WTC11 (cell line): ENCODE results near the gene ADCY6. TPM values are rescaled to one million over a fixed set of nuclear protein-coding genes. Genes with fewer than 3 reads are reported as not detected.

Source experiments
- ATAC-seq: fragments of 200-7000 bp; cut with Tn5 transposase; 2 replicates; pipeline ENCODE4 v1.10.0; 2021; ENCODE audit warnings: mild to moderate bottlenecking, moderate library complexity
- CTCF ChIA-PET: fragments of 300-600 bp; sonication (Branson Sonifier 250); formaldehyde crosslinking; loops from one replicate; lab custom pipeline; 2021; ENCODE audit warnings: antibody characterized with exemption; lab: Charles Lee
- POLR2A ChIA-PET: fragments of 350-600 bp; sonication (Branson Sonifier 250); formaldehyde crosslinking; loops from one replicate; lab custom pipeline; 2021; ENCODE audit warnings: antibody characterized with exemption; lab: Charles Lee
- DNase-seq: peaks from one replicate; pipeline ENCODE4 v3.0.0; 2021; ENCODE audit warnings: low spot score
- H3K27ac Mint-ChIP-seq: 2 replicates; pipeline ENCODE4 v1.8.0; 2021; ENCODE audit warnings: mixed read lengths
- H3K27me3 Mint-ChIP-seq: 2 replicates; pipeline ENCODE4 v1.8.0; 2021; ENCODE audit warnings: low read depth, mild to moderate bottlenecking, moderate library complexity, mixed read lengths
- H3K36me3 Mint-ChIP-seq: 2 replicates; pipeline ENCODE4 v1.8.0; 2021; ENCODE audit warnings: mixed read lengths
- H3K4me1 Mint-ChIP-seq: 2 replicates; pipeline ENCODE4 v1.8.0; 2022; ENCODE audit warnings: mixed read lengths
- H3K4me3 Mint-ChIP-seq: 2 replicates; pipeline ENCODE4 v1.8.0; 2021; ENCODE audit warnings: mild to moderate bottlenecking, moderate library complexity, mixed read lengths
- H3K9me3 Mint-ChIP-seq: 2 replicates; pipeline ENCODE4 v1.8.0; 2021; ENCODE audit warnings: mixed read lengths
- CBFB ChIP-seq: sonication (generic); formaldehyde crosslinking; IDR thresholded peaks from 2 replicates; pipeline ENCODE4 v1.8.1; 2022; ENCODE audit warnings: mild to moderate bottlenecking, low read depth, missing genetic modification reagents
- CREM ChIP-seq: sonication (generic); formaldehyde crosslinking; IDR thresholded peaks from 2 replicates; pipeline ENCODE4 v1.8.1; 2022; ENCODE audit warnings: mild to moderate bottlenecking, missing genetic modification reagents, moderate library complexity
- ETV6 ChIP-seq: sonication (generic); formaldehyde crosslinking; IDR thresholded peaks from 2 replicates; pipeline ENCODE4 v1.8.1; 2022; ENCODE audit warnings: mild to moderate bottlenecking, missing genetic modification reagents
- KAT7 ChIP-seq: sonication (generic); formaldehyde crosslinking; IDR thresholded peaks from 2 replicates; pipeline ENCODE4 v1.8.1; 2023; ENCODE audit warnings: missing genetic modification reagents, mild to moderate bottlenecking, borderline replicate concordance
- MYBL2 ChIP-seq: sonication (generic); formaldehyde crosslinking; IDR thresholded peaks from 2 replicates; pipeline ENCODE4 v1.8.1; 2023; ENCODE audit warnings: mild to moderate bottlenecking, moderate library complexity, missing genetic modification reagents
- NFE2L1 ChIP-seq: sonication (generic); formaldehyde crosslinking; IDR thresholded peaks from 2 replicates; pipeline ENCODE4 v1.8.1; 2023; ENCODE audit warnings: missing genetic modification reagents
- SP1 ChIP-seq: sonication (generic); formaldehyde crosslinking; conservative IDR thresholded peaks from 2 replicates; pipeline ENCODE4 v1.8.1; 2022; ENCODE audit warnings: missing genetic modification reagents
- ZNF423 ChIP-seq: fragments of 250-450 bp; sonication (Bioruptor Pico); IDR thresholded peaks from 2 replicates; pipeline ENCODE4 v2.1.2; 2022; ENCODE audit warnings: mild to moderate bottlenecking, moderate library complexity
- total RNA-seq: library from RNA; stranded (reverse); gene quantifications from 3 replicates; pipeline ENCODE4 v1.2.3, GENCODE V29; 2021
- TF ChIP-seq, protein P1 (sequence below): fragments of 200-600 bp; IDR thresholded peaks from 2 replicates; pipeline ENCODE4 v1.8.0; 2022; ENCODE audit warnings: antibody characterized with exemption
- TF ChIP-seq, protein P2 (sequence below): sonication (generic); formaldehyde crosslinking; IDR thresholded peaks from 2 replicates; pipeline ENCODE4 v1.8.1; 2023; ENCODE audit warnings: mild to moderate bottlenecking, missing genetic modification reagents, moderate library complexity
- TF ChIP-seq, protein P3 (sequence below): sonication (generic); formaldehyde crosslinking; IDR thresholded peaks from 2 replicates; pipeline ENCODE4 v1.8.0; 2023; ENCODE audit warnings: missing genetic modification reagents
- TF ChIP-seq, protein P4 (sequence below): sonication (generic); formaldehyde crosslinking; IDR thresholded peaks from 2 replicates; pipeline ENCODE4 v1.8.1; 2023; ENCODE audit warnings: mild to moderate bottlenecking, moderate library complexity, missing genetic modification reagents
- TF ChIP-seq, protein P5 (sequence below): fragments of 250-450 bp; sonication (Bioruptor Pico); conservative IDR thresholded peaks from 2 replicates; pipeline ENCODE4 v1.9.0; 2021; ENCODE audit warnings: mild to moderate bottlenecking
- TF ChIP-seq, protein P6 (sequence below): sonication (generic); formaldehyde crosslinking; IDR thresholded peaks from 2 replicates; pipeline ENCODE4 v1.8.0; 2022; ENCODE audit warnings: mild to moderate bottlenecking, missing genetic modification reagents

ADCY6 gene
- total RNA-seq, 1 experiment from 2014 or later: 12.8 TPM

DNA sequence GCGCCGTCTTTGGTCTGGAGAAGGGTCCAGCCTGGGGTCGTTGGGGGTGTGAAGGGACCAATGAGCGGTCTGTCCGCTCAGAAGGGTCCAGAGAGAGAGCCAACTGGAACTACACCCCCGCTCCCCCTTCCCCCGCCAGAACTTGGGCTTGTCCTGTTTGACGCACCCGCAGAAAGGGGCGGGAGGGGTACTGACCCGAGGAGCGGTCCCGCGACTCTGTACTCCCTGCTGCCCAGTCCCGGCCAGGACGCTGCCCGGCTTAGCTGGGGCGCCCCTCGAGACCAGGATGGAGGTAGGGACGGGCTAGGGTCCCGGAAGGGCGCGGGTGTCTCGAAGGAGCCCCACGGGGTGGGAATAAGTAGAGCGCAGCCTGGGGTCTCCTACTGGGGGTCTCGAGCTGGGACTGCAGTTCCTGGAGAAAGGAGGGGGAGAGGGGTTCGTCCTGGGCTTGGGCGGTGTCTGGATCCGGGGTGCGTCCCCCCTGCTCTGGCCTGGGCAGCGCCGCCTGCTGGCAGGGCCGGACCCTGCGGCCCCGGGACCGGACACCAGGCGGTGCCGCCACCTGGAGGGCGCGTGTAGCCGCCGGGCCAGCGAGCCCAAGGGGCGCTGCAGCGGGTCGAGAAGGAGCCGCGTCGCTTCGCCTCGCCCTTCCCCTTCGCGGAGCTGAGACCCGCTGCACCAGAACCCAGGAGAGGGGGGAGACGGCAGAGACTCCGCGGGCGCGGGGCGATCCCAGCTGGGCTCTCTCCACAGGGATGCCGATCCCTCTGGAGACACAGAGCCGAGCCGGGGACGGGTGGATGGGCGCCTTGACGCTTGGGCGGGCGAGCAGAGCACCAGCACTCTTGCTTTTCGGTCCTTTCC, 25.6 kb upstream of the ADCY6 start (continued):
- TF ChIP-seq, protein P1, sequence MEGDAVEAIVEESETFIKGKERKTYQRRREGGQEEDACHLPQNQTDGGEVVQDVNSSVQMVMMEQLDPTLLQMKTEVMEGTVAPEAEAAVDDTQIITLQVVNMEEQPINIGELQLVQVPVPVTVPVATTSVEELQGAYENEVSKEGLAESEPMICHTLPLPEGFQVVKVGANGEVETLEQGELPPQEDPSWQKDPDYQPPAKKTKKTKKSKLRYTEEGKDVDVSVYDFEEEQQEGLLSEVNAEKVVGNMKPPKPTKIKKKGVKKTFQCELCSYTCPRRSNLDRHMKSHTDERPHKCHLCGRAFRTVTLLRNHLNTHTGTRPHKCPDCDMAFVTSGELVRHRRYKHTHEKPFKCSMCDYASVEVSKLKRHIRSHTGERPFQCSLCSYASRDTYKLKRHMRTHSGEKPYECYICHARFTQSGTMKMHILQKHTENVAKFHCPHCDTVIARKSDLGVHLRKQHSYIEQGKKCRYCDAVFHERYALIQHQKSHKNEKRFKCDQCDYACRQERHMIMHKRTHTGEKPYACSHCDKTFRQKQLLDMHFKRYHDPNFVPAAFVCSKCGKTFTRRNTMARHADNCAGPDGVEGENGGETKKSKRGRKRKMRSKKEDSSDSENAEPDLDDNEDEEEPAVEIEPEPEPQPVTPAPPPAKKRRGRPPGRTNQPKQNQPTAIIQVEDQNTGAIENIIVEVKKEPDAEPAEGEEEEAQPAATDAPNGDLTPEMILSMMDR: peak; percentile 92
- TF ChIP-seq, protein P2, sequence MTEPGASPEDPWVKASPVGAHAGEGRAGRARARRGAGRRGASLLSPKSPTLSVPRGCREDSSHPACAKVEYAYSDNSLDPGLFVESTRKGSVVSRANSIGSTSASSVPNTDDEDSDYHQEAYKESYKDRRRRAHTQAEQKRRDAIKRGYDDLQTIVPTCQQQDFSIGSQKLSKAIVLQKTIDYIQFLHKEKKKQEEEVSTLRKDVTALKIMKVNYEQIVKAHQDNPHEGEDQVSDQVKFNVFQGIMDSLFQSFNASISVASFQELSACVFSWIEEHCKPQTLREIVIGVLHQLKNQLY (CRISPR knock-in tag): no peak
- TF ChIP-seq SP1 (CRISPR knock-in tag): 0 out of 2 replicates have a peak, but pooled peaks have one; percentile 34
- TF ChIP-seq ZNF423: peak; percentile 91
- TF ChIP-seq, protein P3, sequence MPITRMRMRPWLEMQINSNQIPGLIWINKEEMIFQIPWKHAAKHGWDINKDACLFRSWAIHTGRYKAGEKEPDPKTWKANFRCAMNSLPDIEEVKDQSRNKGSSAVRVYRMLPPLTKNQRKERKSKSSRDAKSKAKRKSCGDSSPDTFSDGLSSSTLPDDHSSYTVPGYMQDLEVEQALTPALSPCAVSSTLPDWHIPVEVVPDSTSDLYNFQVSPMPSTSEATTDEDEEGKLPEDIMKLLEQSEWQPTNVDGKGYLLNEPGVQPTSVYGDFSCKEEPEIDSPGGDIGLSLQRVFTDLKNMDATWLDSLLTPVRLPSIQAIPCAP (CRISPR knock-in tag): 0 out of 2 replicates have a peak, but pooled peaks have one; percentile 13
- TF ChIP-seq NFE2L1 (CRISPR knock-in tag): no peak
- TF ChIP-seq, protein P4, sequence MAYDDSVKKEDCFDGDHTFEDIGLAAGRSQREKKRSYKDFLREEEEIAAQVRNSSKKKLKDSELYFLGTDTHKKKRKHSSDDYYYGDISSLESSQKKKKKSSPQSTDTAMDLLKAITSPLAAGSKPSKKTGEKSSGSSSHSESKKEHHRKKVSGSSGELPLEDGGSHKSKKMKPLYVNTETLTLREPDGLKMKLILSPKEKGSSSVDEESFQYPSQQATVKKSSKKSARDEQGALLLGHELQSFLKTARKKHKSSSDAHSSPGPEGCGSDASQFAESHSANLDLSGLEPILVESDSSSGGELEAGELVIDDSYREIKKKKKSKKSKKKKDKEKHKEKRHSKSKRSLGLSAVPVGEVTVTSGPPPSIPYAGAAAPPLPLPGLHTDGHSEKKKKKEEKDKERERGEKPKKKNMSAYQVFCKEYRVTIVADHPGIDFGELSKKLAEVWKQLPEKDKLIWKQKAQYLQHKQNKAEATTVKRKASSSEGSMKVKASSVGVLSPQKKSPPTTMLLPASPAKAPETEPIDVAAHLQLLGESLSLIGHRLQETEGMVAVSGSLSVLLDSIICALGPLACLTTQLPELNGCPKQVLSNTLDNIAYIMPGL (CRISPR knock-in tag): peak; percentile 99
- 0 out of 2 replicates have a peak, but pooled peaks have one; percentile 41 for TF ChIP-seq CREM
- peak; percentile 52; the same call in 1 of the 2 replicates for TF ChIP-seq MYBL2 (CRISPR knock-in tag)

DNA sequence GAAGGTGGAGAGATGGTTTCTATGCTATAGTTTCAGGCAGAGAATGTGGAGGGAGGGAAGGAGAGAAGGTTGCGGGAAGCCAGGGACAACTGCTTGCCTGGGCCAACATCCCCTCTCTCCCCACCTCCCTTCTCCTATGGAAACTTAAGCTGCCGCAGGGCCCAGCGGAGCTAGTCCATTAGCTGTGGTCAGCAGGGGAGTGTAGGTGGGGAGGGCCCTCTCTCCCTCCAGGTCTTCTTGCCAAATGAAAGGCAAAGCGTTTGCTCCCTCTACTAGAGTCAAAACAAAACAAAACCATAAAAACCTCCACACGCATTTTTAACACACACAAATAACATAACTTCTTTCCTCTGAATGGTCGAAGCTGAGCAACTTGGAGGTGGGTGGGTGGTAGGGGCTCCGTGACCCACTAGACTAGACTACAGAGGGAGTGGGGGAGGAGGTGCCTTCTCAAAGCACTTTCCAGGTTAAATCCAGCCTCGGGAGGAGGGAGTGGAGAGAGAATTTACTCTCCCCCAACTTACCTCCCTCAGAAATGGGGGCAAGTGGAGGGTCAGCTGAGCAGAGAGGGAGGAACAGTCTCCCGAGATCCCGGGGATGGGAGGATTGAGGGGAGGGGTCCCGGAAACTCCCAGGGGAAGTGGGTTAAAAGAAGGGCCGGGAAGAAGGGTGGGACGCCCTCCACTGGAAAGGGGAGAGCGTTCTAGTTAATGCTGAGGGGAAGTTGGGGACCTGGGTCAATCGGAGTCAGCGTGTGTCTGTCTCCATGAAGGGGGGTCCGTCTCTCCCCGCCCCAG, 24.8 kb upstream of the ADCY6 start:
- ATAC-seq: peak; percentile 16
- Mint-ChIP-seq H3K9me3 (no peaks in the 10 kb centered on the region), H3K4me1 (peaks cover 38% of the 10 kb centered on the region), H3K27me3 (peaks cover 62% of the 10 kb centered on the region), H3K4me3 (peak overlapping the region; percentile 87), H3K27ac (no peak overlapping the region), H3K36me3 (no peaks in the 10 kb centered on the region)
- POLR2A ChIA-PET: interaction anchor here (0.6 to 1.0 kb wide), 2 partner anchors 24 to 52 kb away, joined by 4 to 7 read pairs; partner anchors contain the start of gene ADCY6
- CTCF ChIA-PET: interaction anchor here (0.5 to 4.3 kb wide), 20 partner anchors 9 to 184 kb away, joined by 3 to 44 read pairs (median 6); partner anchors contain the start of genes ADCY6, ARF3, DDX23 and KANSL2
- DNase-seq: peak; percentile 69
- TF ChIP-seq CBFB (no peak), ETV6 (CRISPR knock-in tag) (no peak), KAT7 (CRISPR knock-in tag) (peak; percentile 91; the same call in 1 of the 2 replicates)
- TF ChIP-seq, protein P5, sequence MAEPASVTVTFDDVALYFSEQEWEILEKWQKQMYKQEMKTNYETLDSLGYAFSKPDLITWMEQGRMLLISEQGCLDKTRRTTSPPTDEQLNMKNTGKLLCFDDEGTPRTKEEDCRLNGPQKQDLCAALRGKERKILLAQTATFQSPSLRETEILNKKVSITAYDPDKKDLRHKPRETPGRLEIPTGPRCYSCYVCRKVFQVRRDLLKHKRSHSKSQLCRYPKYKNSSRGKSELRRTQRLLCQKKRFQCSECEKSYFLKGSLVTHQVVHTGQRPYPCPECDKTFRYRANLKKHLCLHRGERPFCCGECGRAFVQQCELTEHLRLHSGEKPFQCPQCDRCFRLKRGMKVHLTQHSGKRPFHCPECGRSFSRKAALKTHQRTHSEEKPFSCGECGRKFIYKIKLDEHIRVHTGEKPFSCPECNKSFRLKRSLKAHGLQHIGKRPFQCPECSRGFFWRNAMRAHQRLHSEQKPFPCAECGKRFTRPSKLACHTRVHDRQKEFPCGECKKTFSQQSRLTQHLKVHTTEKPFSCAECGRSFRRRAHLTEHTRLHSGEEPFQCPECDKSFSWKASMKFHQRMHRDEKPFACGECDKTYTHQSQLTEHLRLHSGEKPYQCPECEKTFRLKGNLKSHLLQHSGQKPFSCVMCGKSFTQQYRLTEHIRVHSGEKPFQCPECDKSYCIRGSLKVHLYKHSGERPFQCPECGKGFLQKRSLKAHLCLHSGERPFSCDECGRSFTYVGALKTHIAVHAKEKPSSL (CRISPR knock-in tag): no peak
- TF ChIP-seq, protein P6, sequence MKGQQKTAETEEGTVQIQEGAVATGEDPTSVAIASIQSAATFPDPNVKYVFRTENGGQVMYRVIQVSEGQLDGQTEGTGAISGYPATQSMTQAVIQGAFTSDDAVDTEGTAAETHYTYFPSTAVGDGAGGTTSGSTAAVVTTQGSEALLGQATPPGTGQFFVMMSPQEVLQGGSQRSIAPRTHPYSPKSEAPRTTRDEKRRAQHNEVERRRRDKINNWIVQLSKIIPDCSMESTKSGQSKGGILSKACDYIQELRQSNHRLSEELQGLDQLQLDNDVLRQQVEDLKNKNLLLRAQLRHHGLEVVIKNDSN (CRISPR knock-in tag): no peak
